Fibroblast of villous mesenchyme (primary cell): Measurements from ENCODE around the gene ANP32B. TPM values are rescaled to one million over a fixed set of nuclear protein-coding genes. Genes with fewer than 3 reads are reported as not detected.

Experiments
- DNase-seq: peaks from one replicate; pipeline ENCODE4 v3.0.0-alpha.2; 2010; ENCODE audit warnings: low read depth
- H3K4me3 ChIP-seq: 2 replicates; pipeline ENCODE4 v1.5.1; 2011; ENCODE audit warnings: low read depth, mild to moderate bottlenecking, low read length
- total RNA-seq: library from RNA; depleted of rRNA; stranded (reverse); fragments of >200 nt; gene quantifications from 2 replicates; pipeline ENCODE4 v1.2.3, GENCODE V29; 2012
- TF ChIP-seq, protein P1 (sequence below): IDR thresholded peaks from 2 replicates; pipeline ENCODE4 v1.5.1; 2012; ENCODE audit warnings: low read depth, mild to moderate bottlenecking, low read length; ENCODE audit not compliant: insufficient read depth

ANP32B gene
- total RNA-seq, 1 donor, result 9.9 TPM

DNA sequence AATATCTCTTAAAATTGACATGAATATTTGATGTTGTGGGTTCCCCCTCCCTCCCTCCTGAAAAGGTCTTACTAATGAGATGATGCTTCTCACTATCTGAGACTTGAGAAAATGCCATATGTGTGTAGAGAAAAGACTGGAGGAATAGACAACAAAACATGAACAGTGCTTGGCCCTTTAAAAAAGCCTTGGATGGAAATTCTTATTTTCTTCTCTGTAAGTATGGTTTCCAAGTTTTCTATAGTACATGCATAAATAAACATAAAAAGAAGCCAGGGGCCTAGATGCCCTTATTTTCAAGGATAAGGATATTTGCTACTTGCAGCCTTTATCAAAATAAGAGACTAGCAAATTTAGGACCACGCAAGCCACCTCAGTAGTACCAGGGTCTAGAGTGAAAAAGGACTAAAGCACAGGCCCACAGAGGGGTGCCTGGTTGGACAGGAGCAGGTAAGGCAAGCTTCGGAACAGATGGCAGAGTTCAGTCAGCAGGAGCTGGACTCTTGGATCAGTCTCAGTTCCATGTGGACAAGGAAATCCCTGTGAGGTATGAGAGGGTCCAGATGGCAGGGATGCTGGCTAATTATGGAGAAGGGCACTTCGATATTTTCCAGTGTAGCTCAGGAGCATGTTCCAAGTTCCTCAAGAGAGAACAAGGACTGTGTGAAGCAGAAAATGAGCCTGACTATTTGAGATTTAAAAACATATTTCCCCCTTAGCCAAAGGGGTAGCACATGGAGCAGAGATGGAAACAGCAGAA lies 4.6 kb upstream of the ANP32B start:
- TF ChIP-seq, protein P1, sequence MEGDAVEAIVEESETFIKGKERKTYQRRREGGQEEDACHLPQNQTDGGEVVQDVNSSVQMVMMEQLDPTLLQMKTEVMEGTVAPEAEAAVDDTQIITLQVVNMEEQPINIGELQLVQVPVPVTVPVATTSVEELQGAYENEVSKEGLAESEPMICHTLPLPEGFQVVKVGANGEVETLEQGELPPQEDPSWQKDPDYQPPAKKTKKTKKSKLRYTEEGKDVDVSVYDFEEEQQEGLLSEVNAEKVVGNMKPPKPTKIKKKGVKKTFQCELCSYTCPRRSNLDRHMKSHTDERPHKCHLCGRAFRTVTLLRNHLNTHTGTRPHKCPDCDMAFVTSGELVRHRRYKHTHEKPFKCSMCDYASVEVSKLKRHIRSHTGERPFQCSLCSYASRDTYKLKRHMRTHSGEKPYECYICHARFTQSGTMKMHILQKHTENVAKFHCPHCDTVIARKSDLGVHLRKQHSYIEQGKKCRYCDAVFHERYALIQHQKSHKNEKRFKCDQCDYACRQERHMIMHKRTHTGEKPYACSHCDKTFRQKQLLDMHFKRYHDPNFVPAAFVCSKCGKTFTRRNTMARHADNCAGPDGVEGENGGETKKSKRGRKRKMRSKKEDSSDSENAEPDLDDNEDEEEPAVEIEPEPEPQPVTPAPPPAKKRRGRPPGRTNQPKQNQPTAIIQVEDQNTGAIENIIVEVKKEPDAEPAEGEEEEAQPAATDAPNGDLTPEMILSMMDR, result no peak
- H3K4me3 ChIP-seq, result no peak overlapping the region
- no peak for DNase-seq

GRCh38 chr9:97979788-97980478 lies 3.2 kb upstream of the ANP32B start:
- no peak overlapping the region for H3K4me3 ChIP-seq
- TF ChIP-seq, protein P1, result no peak
- no peak for DNase-seq

DNA sequence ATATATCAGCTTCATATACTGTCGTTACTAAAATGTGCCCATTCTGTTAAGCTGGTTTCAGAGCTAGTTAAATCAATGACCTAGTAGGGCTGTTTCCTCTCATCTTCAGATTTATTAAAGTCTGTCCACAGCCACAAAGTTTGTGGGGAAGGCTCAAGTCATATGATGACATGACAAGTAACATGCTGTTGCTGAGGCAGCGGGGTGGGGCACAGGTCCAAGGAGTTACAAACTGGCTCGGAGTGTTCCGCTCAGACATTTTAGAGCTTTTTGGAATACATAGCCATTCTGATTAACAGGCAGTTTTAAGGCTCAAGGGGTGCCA lies 2.7 kb upstream of the ANP32B start:
- peak; percentile 14 for DNase-seq
- TF ChIP-seq, protein P1, result no peak
- H3K4me3 ChIP-seq, result no peak overlapping the region

- TF ChIP-seq, protein P1, result no peak
- no peak for DNase-seq
- H3K4me3 ChIP-seq, result no peak overlapping the region
These were observed 2.0 kb upstream of the ANP32B start for GRCh38 chr9:97980918-97981845.

- H3K4me3 ChIP-seq, result peak overlapping the region; percentile 72
- DNase-seq, result peak; percentile 42
- TF ChIP-seq, protein P1, result no peak
These were observed 1.1 kb upstream of the ANP32B start for GRCh38 chr9:97981846-97982682.
